Hematopoietic multipotent progenitor cell treated with erythropoietin and hydrocortisone succinate and interleukin-3 and kit ligand, for 17 days (in vitro differentiated cells): ENCODE results near the gene CLDN9.

Experiments used
- DNase-seq: peaks from one replicate; pipeline ENCODE4 v3.0.0-alpha.2; 2015; ENCODE audit warnings: low spot score

CLDN9 gene

DNA sequence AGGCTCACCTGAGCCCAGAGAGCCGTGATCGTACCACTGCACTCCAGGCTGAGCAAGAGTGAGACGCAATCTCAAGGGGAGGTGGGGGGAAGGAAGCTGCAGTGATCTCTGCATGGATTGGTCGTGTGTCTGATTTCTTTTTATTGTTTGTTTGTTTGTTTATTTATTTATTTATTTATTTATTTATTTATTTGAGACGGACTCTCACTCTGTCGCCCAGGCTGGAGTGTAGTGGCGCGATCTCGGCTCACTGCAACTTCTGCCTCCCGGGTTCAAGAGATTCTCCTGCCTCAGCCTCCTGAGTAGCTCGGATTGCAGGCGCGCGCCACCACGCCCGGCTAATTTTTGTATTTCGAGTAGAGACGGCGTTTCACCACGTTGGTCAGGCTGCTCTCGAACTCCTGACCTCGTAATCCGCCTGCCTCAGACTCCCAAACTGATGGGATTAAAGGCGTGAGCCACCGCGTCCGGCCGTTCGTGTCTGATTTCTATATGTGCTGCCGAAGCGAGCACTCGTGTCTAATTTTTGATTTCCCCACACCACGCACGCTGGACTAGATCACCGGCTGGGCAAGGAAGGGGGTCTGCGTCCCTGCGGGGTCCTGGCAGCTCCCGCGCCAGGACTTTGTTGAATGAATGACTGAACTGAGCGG is 7.0 kb downstream of the CLDN9 start:
- DNase-seq: no peak

GRCh38 chr16:3020247-3020603 is 7.5 kb downstream of the CLDN9 start, which contains the start of gene TNFRSF12A:
TSS of gene TNFRSF12A (plus strand) at chr16:3020368. CDS start at chr16:3020398, 30 bp downstream.
- peak; percentile 66 for DNase-seq

GRCh38 chr16:3020604-3021448 is 8.1 kb downstream of the CLDN9 start:
- peak; percentile 40 for DNase-seq

DNA sequence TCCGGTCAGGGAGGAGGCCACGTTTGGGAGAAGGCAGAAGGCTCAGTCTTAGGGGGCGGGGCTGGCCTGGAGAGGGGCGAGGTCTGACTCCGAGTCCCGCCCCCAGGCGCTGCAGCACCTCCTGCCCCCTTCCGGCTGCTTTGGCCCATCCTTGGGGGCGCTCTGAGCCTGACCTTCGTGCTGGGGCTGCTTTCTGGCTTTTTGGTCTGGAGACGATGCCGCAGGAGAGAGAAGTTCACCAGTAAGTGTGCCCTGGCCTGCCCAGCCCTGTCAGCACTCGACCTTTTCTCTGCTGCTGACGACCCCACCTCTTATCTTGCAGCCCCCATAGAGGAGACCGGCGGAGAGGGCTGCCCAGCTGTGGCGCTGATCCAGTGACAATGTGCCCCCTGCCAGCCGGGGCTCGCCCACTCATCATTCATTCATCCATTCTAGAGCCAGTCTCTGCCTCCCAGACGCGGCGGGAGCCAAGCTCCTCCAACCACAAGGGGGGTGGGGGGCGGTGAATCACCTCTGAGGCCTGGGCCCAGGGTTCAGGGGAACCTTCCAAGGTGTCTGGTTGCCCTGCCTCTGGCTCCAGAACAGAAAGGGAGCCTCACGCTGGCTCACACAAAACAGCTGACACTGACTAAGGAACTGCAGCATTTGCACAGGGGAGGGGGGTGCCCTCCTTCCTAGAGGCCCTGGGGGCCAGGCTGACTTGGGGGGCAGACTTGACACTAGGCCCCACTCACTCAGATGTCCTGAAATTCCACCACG is 8.9 kb downstream of the CLDN9 start:
- peak; percentile 60 for DNase-seq

DNA sequence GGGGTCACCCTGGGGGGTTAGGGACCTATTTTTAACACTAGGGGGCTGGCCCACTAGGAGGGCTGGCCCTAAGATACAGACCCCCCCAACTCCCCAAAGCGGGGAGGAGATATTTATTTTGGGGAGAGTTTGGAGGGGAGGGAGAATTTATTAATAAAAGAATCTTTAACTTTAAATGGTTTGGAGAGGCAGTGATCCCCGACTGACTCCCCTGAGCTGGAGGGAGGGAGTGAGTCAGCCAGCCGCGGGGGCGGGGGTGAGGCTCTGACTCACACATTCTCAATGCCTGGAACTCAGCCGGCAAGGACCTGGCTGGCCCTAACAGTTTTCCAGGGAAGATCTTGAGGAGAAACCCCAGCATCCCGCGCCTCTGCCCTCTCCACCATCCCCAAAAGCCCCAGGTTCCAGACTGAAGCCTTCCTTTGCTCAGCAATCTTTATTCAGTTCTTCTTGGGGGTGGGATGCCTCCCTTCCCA is 9.5 kb downstream of the CLDN9 start:
- peak; percentile 72 for DNase-seq

GRCh38 chr16:3022684-3023414 is 10.1 kb downstream of the CLDN9 start:
- DNase-seq: no peak

DNA sequence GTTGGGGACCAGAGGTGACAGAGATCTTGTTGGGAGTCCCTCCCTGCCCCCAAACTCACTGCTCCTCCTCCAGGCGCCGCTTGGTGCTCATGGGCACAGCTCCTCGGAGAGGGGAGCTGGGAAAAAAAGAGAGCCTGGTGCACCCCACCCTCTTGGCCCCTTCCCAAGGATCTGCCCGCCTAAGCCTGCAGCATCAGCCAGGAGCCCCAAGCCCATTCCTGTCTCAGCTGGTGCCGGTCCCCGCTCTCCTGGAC is 10.6 kb downstream of the CLDN9 start:
- no peak for DNase-seq

DNA sequence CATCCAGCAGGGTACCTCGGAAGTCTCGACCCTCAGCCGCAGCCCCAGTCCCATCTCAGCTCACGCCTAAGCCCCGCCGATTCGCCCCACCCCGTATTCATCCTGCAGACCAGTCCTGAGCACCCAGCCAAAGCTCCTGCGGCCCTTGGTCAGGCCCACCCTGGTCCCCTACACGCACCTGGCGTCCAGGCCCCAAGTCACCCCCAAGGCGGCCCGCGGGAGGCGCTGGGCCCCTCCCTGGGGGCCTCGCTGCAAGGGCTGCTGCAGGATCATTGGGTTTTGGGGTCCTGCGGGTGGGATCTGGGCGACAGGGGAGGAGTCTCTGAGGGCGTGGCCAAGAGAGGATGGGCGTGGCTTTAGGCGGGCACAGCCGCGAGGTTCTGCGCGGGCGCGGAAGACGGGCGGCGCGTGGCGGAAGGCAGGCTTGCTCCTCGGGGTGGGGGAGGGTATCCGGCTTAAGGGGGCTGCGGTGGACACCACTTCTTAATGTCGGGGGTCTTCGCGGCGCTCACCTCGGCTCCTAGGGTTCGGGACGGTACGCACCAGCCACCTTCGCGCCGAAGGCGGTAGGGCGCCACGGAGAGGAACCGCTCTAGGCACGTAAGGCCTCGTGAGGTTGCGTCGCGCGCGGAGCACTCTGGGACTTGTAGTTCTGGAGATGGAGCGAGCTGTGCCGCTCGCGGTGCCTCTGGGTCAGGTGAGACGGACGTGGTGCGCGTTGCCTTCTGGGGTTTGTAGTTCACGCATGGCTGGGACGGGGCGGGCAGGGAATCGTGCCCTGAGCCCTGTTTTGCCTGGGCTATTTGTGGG is 11.2 kb downstream of the CLDN9 start, which contains the start of the genes HCFC1R1 and THOC6:
HCFC1R1 (minus strand) TSS at position 274 of the 810 bp plus-strand sequence; CDS start at position 273, 1 bp downstream.
THOC6 (plus strand) TSS at position 367 of the 810 bp plus-strand sequence; CDS start at position 659, 292 bp downstream.
- DNase-seq: peak; percentile 98

GRCh38 chr16:3025032-3026002 is 12.6 kb downstream of the CLDN9 start:
- no peak for DNase-seq

DNA sequence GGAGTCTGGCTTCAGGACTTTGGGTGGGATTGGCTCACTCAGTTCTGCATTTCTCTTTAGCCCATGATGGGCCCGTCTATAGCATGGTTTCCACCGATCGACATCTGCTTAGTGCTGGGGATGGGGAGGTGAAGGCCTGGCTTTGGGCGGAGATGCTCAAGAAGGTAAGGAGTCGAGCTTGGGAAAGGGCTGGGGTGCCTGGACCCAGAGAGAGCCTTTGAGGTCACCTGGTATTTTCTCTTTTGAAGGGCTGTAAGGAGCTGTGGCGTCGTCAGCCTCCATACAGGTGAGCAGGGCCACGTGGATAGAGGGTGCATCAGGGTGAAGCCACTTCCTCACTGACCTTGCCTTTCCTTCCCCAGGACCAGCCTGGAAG is 13.3 kb downstream of the CLDN9 start:
- no peak for DNase-seq

DNA sequence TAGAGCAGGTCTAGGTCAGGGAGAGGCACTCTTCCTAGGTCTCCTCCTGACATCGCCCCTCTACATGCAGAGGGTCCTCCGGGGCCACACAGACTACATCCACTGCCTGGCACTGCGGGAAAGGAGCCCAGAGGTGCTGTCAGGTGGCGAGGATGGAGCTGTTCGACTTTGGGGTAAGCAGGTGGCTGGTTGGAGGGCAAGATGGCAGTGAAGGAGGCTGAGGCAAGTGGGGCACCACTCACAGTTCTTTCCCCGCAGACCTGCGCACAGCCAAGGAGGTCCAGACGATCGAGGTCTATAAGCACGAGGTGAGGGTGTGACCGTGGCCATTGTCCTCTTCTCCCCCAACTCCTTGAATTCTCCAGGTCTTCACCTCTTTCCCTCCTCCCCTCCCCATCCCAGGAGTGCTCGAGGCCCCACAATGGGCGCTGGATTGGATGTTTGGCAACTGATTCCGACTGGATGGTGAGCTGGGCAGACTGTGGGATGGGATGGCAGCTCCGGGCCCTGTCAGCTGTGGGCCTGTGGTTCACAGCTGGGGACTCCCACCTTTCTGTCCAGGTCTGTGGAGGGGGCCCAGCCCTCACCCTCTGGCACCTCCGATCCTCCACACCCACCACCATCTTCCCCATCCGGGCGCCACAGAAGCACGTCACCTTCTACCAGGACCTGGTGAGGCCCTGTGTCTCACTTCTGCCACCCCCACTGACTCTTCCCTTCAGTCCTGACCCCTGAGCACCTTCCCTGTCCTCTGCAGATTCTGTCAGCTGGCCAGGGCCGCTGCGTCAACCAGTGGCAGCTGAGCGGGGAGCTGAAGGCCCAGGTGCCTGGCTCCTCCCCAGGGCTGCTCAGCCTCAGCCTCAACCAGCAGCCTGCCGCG is 14.1 kb downstream of the CLDN9 start:
- DNase-seq: no peak

- no peak for DNase-seq
These were observed 14.7 kb downstream of the CLDN9 start for GRCh38 chr16:3027489-3027795.

GRCh38 chr16:3027983-3028715 is 15.4 kb downstream of the CLDN9 start:
- peak; percentile 90 for DNase-seq

DNA sequence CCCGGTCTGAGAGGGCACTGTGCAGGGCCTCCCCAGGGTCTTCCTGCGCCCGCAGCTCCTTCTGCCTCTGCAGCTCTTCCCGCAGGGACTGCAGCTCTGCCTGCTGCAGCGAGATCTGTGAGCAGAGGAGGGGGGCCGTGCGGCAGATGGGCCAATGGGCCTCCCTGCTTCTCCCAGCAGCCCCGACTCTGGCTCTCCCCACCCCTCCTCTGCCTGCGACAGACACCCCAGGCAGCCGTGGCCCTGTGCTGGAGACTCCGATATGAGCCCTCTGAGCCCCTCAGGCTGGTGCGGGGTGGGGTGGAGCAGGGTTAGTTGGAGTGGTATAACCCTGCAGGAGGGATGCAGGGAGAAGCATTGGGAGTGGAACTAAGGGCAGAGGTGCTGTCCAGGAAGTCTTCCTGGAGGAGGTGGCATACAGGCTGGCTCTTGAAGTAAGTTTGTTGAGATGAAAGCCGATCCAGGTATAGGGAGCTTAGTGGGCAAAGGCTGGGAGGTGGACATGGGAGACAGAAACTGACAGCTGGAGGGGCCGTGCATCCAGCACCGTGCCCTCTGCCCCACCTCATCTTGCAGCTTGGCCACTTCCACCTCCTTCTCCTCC is 16.1 kb downstream of the CLDN9 start:
- no peak for DNase-seq

GRCh38 chr16:3029491-3030221 is 16.9 kb downstream of the CLDN9 start:
- no peak for DNase-seq

DNA sequence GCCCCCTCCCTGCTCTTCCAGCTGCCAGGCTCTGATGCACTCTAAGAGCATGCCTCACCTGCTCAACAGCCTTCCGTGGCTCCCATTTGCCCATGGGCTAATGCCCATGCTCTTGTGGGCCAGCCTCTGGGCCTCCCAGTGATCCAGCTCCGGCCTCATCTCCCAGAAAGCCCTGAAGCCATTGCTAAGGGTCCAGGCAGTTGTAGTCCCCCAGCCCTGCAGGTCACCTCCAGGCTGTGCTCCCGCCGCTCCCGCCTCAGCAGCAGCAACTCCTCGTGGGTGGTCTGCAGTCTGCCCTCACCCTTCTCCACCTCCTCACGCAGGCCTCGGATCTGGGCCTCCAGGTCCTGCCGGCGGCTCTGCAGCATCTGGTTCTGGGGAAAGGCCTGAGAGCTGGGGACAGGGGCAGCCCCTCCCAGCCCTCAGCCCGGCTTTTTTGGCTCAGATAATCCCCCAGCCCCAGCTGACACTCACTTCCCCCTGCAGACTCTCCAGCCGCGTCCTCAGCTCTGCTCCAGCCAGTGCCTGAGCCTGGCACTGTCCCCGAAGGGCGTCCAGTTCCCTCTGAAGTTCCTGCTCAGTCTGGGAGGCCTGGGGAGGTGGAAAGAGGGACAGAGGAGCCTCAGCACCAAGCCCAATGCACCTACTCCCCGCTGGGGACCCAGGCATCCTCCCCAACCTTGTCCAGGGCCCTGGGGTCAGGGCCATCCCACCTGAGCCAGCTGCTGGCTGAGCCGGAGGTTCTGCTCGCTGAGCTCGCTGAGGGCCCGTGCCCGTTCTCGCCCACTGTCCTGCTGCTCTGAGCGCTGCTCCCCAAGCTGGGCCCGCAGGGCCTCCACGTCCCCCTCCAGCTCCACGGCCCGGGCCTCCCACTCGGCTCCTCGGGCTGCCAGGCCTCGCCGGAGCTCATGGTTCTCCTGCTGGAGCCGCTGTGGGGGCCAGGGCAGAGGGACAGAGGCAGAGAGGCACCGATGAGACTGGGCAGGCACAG is 17.8 kb downstream of the CLDN9 start:
- DNase-seq: no peak
